Fibroblast of the aortic adventitia (primary cell): ENCODE data around the gene CTBP1. TPM values are rescaled to one million over a fixed set of nuclear protein-coding genes. Genes with fewer than 3 reads are reported as not detected.

Experiments used
- DNase-seq: peaks from one replicate; pipeline ENCODE4 v3.0.0-alpha.2; 2010; ENCODE audit warnings: low read depth
- H3K4me3 ChIP-seq: 2 replicates; pipeline ENCODE4 v1.5.1; 2011; ENCODE audit warnings: low read depth, mild to moderate bottlenecking, control low read depth, low read length, moderate library complexity
- total RNA-seq: library from RNA; depleted of rRNA; stranded (reverse); fragments of >200 nt; gene quantifications from 2 replicates; pipeline ENCODE4 v1.2.3, GENCODE V29; 2012; ENCODE audit warnings: low replicate concordance
- TF ChIP-seq, protein P1 (sequence below): IDR thresholded peaks from 2 replicates; pipeline ENCODE4 v1.5.1; 2011; ENCODE audit warnings: mild to moderate bottlenecking, low read length, control low read depth, inconsistent platforms; ENCODE audit not compliant: insufficient read depth

CTBP1 gene
- total RNA-seq, 1 donor = 141 TPM

DNA sequence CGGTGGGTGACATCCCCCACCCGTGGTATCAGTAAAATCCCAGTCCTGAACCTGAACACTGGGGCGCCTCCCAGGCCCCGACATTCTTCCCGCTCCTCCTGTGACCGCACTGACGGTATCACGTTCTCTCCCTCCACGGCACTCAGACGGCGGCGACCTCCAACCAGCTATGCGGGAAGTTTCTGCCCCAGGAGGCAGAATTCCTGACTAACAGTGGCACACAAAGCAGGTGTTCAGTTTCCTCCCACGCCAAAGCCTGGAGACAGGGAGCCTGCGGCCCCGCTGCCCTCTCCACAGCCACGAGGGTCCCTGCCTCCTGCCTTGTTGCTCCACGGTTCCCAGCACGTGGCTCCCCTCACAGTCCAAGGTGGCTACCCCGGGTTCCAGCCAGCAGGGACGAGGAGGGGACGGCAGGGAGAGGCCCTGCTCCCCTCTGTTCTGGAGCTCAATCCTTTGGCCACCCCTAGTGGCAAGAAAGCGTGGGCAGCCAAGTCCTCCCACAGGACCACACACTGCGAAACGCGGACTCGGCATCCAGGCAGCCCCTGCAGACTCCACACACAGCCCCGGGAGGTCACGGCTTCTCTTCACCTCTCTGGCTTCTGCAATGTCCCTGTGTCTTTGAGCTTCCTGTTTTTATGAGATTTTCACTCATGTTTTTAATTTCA, 15.2 kb downstream of the CTBP1 start:
- TF ChIP-seq, protein P1, sequence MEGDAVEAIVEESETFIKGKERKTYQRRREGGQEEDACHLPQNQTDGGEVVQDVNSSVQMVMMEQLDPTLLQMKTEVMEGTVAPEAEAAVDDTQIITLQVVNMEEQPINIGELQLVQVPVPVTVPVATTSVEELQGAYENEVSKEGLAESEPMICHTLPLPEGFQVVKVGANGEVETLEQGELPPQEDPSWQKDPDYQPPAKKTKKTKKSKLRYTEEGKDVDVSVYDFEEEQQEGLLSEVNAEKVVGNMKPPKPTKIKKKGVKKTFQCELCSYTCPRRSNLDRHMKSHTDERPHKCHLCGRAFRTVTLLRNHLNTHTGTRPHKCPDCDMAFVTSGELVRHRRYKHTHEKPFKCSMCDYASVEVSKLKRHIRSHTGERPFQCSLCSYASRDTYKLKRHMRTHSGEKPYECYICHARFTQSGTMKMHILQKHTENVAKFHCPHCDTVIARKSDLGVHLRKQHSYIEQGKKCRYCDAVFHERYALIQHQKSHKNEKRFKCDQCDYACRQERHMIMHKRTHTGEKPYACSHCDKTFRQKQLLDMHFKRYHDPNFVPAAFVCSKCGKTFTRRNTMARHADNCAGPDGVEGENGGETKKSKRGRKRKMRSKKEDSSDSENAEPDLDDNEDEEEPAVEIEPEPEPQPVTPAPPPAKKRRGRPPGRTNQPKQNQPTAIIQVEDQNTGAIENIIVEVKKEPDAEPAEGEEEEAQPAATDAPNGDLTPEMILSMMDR = peak; percentile 66

DNA sequence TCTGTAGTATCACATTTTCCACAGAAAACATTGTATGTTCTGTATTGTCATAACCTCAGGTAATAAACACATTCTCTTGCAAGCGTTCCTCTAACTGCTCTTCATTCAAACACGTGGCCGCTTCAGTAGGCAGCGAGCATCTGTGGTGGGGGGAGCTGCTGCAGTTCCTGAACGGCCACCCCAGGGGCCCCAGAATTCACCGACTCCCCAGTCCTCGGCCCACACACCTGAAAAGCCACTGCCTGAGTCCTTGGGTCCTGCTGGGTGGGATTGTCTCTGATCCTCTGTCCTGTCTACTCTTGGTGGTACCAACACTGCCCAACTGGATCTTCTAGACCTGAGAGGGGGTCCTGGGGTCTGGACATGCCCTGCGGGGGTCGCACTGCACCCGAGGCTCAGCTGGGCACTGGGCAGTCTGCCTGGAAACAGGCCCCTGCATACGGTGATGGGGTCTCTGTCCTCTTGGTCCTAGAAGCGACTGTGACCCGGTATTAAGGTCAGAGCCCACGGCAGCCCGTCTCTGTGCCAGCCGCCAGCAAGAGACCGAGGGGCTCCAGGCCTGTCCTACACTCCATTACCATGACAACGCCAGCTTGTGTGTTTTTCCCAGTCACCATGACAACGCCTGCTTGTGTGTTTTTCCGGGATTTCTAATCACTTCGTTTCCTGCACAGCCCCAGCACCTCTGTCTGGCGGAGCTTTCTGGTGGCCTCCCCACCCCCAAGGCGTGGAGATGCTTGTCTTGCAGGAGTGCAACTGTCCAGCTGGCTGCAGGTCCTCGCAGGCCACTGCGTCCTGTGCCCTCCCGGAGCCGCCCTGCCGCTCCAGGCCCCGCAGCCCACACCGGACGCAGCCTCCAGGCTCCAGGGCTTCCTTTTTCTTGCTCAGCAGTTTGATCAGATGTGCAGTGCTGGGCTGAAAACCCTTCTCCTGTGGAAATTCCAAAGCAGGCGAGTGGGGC, 16.0 kb downstream of the CTBP1 start:
- no peak overlapping the region for H3K4me3 ChIP-seq
- DNase-seq = no peak
- TF ChIP-seq, protein P1 = no peak

More for the DNA sequence above, 15.2 kb downstream of the CTBP1 start:
- no peak overlapping the region for H3K4me3 ChIP-seq
- DNase-seq = peak; percentile 44

DNA sequence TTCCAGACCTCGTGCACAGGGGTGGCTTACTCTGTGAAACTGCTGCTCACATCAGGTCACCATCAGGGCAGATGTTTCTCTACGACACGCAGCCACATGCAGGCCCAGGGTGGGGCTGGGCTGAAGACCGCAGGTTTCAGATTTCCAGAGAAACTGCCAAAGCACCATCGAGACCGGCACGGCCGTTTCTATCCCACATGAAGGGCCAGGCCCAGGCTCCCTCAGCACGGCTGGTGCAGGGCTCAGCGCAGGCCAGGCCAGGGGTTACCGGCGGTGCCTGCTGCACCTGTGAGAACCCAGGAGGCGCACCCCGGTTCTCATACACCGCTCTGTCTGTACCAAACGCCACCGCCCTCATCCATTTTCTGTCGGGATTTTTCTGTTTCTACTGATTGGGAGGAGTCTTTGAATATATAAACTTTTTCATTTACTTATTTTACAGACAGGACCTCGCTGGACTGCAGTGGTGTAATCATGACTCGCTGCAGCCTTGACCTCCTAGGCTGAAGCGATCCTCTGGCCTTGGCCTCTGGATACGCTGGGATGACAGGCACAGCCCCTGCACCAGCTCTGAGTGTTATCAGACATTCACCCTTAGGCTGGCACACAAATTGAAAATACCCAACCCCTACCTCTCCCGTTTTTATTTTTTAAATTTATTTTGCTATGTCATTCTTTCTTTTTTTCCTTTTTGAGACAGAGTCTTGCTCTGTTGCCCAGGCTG, 17.1 kb downstream of the CTBP1 start:
- TF ChIP-seq, protein P1 = no peak
- no peak overlapping the region for H3K4me3 ChIP-seq
- DNase-seq = no peak

DNA sequence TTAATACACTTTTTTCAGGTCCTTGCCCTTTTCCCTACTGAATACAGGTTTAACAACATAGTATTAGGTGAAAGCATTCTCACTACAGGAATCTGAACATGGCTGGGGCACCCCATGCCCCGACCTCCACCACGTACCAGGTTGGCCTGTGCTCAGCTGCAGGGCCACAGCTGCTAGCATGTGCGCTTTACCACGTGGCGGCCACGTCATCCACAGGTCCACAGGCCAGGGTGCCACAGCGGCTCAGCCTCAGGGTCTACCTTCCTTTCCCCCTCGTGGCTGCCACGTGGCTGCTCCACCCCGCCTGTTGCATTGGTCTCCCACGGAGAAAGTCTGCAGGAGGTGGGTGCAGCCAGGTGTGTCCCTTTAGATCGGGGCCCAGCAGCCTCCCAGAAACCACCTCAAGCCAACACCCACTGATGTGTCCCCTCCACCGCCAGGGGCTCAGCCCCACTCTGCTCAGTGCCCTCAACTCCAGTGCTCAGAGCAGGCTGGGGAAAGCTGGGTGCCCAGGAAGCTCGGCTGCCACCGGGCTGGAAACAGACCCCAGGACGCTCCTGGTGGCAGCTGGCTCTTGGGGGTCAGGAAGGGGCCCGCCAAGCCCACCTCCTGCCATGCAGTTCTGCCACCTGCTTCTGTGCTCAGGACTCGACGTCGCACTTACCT, 17.8 kb downstream of the CTBP1 start:
- no peak overlapping the region for H3K4me3 ChIP-seq
- TF ChIP-seq, protein P1 = no peak
- no peak for DNase-seq

DNA sequence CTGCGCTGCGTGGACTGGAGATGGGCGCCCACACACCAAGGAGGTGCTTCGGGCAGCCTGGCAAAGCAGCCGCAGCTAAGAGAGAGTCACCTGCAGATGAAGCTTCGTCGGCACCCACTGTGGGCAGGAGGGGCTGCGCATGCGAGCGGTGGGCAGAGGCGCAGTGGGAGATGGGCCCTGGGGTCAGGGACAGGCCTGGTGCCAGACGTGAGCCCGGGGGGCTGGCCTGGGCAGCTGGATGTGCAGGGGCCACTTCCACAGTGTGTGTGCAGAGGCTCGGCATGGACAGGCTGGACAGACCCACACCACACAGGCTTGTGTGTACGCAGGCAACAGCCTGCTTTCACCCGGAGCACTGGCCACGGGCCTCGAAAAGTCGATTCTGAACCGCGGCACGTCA, 18.6 kb downstream of the CTBP1 start:
- DNase-seq = no peak
- TF ChIP-seq, protein P1 = no peak
- no peak overlapping the region for H3K4me3 ChIP-seq
